NCI-H2107 treated with DMSO at 0.1 percent for 48 hours (cell line): Measurements from ENCODE around the gene ACAP1.
A peak's percentile ranks its signal among the peaks of the same experiment; 100 is the strongest.

ENCODE experiments used
- DNase-seq: peaks from one replicate; lab custom pipeline; 2025; ENCODE audit not compliant: unreplicated experiment; lab: John Stamatoyannopoulos, UW

ACAP1 gene, protein sequence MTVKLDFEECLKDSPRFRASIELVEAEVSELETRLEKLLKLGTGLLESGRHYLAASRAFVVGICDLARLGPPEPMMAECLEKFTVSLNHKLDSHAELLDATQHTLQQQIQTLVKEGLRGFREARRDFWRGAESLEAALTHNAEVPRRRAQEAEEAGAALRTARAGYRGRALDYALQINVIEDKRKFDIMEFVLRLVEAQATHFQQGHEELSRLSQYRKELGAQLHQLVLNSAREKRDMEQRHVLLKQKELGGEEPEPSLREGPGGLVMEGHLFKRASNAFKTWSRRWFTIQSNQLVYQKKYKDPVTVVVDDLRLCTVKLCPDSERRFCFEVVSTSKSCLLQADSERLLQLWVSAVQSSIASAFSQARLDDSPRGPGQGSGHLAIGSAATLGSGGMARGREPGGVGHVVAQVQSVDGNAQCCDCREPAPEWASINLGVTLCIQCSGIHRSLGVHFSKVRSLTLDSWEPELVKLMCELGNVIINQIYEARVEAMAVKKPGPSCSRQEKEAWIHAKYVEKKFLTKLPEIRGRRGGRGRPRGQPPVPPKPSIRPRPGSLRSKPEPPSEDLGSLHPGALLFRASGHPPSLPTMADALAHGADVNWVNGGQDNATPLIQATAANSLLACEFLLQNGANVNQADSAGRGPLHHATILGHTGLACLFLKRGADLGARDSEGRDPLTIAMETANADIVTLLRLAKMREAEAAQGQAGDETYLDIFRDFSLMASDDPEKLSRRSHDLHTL

DNA sequence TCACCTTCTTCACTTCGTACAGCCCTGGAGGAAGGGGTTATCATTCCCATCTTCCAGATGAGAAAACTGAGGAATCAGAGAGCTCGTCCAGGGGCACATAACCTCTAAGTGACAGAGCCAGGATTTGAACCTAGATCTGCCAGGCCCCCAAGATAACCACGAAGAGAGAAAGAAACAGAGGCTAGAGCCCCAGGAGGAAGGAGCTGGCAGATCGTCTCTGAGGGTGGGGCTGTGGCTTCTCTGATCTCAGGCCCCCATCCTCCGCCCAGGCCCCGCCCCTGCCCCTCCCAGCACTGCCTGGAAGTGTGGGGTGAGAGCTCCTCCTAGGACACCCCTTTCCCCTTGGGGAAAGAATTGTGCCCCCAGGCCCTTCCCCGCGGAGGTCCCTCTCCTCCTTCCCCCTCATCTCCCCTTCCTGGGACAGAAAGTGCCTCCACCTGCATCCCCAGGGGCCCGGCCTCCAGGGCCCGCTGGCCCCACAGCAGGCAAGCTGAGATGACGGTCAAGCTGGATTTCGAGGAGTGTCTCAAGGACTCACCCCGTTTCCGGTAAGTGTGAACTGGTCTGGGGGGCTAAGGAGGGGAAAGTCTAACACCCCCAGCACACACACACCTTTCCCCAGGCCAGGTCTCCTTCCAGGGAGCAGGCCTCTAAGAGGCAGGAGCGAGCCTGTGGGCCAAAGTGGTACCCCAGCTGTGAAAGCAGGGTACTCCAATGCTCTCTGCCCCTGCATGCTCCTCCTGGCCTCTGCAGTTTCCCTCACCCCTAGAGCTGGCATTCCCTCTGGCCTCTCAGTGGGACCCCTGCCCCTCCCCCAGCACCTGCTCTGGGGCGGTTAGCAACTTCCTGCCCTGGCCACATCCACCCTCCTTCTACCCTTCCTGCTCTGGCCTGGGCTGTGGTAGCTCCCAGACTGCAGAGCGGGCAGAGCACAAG lies at the start of gene ACAP1:
TSS of gene ACAP1 (plus strand) at position 290 of the 936 bp plus-strand sequence. CDS start at position 496, 206 bp downstream.
- DNase-seq, result no peak

DNA sequence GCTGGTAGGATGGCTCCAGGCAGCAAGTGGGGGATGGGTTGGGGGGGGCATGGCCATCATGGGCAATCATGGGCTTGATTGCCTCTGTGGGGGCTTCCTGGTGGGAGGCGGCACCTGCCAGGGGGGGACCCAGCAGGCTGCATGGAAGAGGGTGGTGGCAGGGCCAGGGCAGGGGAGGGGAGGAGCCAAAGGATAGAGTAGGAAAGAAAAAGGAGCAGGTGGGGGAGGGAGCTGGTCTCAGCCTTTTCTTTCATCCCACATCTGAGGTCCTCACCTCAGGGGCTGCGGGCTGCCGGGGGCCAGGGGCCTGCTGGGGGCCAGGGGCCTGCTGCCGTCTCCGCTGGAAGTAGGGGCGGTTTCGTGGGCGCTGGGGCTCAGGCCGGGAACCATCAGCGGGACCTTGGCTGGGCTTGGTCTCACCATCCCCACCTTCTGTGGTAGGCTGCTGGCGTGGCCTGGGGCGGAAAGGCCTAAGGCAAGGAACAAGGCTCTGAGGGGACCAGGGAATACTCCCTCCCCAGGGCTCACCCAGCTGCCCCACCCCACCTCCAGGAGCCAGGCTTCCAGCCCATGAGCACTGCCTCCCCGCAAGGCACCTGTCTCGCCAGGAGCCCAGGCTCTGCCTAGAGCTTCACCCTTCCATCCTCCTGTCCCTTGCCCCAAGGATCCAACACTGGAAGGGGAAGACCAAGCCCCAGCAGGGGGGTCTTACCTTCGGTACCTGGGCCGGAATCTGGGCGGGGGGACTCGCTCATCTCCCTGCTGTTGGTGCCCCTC lies 46.9 kb upstream of the ACAP1 start:
- no peak for DNase-seq

DNA sequence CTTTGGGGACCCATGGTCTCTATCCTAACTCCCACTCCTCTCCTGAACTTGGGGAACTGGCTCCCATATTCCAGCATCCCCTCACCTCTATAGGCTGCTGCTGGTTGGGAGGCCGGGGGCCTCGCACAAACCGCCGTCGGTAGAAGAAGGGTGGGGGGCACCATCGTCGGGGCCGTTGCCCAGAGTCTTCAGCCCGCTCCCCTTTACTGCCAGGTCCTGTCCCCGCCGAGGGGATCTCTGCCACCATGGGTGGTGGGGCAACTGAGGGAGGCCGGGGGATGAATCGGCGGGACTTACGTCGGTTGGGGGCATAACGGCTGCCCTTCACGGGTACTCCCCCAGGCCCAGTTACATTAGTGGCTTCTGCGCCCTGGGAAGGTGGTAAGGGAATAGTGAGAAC lies 46.2 kb upstream of the ACAP1 start:
- no peak for DNase-seq

DNA sequence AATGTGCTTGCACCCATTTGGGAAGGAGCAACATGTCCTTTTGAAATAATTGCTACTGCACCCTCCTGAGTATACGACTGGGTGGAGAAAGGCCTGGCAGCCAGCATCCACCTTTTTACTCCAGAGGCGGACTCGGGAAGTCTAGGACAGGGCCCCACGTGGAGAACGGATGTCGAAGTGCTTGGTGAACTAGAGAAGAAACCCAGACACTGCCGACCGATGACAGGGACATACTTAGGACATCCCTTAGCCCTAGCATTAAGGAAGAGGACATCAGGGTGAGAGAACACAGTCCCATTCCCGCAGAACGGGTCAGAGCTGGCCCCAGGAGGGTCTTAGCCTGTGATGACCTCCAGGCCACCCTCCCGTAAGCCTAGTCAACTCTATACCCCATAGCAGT lies 45.6 kb upstream of the ACAP1 start:
- no peak for DNase-seq

DNA sequence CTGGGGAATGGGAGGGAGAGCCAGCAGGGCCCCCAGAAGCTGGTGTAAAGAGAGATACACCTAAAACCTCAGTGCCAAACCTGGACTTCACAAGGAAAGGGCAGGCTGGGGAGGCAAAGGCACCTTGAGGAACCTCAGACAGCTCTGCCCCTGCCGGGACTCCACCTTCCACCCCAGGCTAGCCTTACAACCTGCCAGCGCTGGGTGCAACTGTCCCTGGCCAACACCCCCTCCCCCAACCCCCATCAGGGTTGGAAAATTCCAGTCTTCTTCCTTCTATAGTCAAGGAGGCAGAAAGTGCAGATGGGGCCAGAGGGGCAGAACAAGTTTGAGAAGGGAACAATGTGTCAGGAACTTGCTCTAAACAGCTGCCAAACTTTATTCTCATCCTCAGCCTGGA lies 44.1 kb upstream of the ACAP1 start:
- no peak for DNase-seq

DNA sequence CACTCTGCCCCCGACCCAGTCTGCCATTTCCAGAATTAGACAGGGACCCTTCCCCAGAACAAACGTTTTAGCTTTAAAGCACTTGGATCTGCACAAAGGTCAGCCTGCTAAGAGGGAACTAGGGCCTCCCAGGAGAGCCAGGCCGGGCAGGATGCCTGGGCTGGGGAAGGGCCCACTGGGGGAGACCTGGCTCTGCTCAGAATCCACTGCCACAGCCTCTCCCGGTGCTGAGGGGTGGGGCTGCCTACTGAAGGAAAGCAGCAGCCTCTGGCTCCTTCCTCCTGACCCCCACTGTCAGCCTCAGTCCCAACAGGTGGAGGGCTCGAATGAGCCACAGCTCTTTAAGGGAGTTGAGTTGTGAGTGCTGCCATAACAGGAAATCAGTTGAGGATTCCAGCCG lies 43.6 kb upstream of the ACAP1 start:
- no peak for DNase-seq

DNA sequence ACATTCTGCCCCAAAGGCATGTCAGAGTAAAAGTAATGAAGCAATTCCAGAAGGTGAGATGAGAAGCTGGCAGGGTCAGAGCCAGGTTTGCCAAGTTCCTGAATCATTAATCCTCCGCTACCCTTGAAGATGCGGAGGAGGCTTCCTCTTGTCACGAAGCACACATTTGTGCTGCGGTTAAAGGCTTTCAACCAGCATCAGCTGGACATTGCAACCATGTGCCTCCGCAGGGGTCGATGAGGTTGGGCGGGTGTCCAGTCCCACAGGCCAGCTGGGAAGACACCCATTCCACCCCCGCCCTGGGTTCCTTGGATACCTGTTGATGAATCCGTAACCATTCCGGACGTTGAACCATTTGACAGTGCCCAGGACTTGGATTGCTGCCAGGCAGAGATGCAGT lies 43.2 kb upstream of the ACAP1 start:
- DNase-seq, result no peak

DNA sequence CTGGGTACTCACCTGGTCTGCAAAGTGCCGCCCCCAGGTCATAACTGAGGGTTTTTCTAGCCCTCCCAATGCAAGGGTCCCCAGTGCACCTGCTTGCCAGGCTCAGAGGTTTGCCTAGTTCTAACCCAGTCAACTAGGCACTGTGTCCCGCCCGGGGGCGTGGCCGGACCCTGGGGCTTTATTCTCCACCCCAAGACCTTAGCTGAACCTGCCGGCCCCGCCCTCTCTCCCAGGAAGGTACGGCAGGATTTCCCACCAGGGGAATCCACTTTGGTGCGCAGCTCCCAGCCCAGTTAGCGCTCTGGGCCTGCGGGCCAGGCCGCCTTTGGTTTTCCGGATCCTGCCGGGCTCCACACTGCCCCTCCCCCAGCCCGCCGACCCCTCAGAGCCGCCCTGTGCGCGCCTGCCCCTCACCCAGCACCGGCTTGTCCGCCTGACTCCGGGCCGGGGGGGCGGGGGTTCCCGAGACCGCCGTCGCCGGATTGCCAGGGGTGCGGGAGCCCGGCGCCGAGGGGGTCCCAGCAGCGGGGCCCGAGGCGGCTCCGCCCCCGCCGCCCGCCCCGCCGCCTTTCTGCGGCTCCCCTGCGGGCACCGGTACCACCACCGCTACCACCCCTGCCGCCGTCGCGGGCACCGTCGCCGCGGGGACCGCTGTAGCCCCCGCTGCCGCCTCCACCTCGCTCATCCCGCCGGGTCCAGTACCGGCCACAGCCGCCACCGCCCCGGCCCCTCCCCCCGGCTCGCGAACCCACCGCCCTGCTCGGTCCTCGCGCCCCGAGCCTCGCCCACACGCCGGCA lies 42.3 kb upstream of the ACAP1 start:
- DNase-seq, result no peak

DNA sequence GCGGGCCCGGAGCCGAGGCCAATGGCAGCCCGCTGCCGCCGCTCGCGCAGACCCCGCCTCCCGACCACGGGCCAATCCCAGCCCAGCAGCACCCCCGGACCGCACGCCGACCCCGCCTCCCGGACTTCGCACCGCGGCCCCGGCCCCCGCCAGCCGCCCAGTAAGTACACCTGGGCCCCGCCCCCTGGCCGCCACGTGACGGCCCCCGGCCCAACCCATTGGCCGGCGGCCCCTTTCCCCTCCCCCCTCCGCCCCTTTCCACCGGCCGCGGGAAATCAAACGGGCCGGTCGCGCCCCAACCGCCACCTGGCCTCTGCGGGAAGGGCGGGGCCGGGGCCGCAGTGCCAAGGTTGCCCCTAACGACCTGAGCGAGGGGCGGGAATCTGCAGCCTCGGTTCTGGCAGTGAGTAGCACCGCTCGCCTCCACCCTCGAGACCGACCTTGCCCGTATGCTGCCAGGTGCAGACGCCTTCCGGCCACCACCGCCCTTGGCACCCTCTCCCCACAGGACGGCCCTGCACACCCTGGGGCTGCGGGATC lies 41.6 kb upstream of the ACAP1 start, which contains the start of gene YBX2:
TSS of gene YBX2 (minus strand) at position 26 of the 540 bp plus-strand sequence. CDS start 139 bp downstream, outside the sequence.
- DNase-seq, result no peak

DNA sequence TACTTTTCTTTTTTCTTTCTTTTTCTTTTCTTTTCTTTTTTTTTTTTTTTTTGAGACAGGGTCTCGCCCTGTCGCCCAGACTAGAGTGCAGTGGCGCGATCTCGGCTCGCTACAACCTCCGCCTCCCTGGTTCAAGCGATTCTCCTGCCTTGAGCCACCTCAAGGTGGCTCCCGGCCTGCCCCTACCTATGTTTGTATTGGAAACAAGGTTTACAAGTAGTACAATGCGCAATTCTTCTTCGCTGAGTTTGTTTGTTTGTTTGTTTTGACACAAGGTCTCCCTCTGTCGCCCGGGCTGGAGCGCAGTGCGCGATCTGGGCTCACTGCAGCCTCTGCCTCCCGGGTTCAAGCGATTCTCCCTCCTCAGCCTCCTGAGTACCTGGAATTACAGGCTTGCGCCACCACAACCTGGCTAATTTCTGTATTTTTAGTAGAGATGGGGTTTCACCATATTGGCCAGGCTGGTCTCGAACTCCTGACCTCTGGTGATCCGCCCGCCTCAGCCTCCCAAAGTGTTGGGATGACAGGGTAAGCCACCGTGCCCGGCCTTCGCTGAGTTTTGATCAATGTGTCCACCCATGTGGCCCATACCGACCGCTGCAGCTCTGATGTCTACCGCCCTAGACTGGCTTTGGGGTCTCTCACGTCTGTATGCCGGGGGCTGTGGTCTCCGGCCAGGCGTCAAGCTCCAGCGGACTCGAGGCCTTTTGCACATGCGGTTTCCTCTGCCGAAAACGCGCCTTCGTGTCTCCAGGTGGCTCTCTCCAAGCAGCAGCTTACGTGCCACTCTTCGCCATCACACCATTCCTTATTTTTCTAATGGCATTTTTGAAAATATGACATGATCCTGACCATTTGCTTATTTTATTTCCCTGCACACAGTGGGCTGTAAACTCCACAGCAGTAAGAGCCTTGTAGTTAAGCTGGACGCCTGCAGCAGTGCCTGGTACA lies 40.8 kb upstream of the ACAP1 start:
- DNase-seq, result no peak

DNA sequence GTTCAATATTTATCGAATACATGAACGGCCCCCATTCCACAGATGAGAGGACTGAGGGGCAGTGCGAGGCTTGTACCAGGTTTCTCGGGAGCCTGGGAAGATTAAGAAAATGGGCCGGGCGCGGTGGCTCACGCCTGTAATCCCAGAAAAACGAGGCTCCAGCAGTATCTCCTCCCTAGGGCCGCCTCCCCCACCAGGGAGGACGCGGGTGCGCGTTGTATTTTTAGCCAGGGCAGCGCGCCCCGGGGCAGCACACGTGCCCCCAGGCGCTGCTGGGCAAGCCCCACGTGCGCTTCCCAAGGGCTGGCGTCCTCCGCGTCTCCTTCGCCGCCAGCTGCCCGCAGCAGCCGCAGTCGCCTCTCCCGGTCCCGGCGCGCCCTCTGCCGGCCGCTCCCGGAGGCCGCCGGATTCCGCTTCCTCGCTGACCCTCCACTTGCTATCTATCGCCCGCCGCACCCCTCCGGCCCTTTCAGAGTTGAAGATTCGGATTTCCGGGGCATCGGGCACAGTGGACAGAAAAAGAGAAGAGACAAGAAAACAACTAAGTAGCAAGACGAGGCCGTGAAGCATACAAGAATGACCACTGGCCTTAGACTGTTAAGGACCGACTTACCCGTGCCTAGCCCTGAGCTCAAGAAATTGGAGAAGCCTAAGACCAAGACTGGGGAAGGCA lies 40.0 kb upstream of the ACAP1 start:
- no peak for DNase-seq

DNA sequence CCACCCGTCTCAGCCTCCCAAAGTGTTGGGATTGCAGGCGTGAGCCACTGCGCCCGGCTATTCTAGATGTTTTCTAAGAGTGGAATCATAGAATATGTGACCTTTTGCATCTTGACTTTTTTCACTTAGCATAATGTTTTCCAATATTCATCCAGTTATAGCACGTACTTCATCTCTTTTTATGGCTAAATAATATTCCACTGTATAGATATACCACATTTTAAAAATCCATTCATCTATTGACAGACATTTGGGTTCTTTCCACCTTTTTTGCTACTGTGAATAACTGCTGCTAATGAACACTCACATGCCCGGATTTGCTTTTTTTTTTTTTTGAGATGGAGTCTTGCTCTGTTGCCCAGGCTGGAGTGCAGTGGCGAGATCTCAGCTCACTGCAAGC lies 32.1 kb upstream of the ACAP1 start:
- no peak for DNase-seq

DNA sequence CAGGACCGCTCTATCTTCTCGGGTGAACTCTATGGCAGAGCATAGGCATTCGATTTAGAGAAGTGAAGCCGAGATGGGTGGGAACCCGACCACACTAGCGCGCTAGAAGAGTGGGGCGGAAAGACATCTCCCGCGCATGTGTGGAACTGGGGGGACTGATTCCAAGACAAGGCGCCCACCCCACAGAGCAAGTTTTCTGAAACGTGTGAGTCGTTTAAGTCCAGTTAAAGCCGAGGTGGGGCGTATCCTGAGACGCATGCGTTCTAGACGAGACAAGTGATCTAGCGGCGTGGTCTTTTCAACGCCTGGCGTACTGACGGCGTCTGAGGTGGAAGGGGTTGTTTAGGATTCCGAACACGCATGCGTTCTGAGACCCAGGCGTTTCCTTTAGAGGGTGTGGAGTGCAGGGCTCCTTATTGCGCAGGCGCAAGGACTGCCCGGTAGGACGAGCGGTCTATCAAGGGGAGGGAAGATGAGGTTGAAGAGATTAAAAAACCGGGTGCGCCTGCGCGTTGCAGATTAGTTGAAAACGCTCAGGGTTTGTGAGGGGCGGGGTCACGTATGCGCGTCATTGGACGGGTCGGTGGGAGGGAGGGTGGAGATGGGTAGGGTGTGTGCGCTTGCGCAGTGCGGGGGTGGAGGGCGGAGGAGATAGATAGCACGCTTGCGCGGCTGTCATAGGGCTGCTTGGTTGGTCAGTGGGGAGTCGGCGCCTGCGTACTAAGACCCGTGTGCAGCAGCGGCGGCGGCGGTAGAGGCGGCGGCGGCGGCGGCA lies 29.2 kb upstream of the ACAP1 start, which contains the start of gene EIF5A:
TSS of gene EIF5A (plus strand) at position 718 of the 775 bp plus-strand sequence. CDS start 2,008 bp downstream, outside the sequence.
- peak; percentile 91 for DNase-seq

DNA sequence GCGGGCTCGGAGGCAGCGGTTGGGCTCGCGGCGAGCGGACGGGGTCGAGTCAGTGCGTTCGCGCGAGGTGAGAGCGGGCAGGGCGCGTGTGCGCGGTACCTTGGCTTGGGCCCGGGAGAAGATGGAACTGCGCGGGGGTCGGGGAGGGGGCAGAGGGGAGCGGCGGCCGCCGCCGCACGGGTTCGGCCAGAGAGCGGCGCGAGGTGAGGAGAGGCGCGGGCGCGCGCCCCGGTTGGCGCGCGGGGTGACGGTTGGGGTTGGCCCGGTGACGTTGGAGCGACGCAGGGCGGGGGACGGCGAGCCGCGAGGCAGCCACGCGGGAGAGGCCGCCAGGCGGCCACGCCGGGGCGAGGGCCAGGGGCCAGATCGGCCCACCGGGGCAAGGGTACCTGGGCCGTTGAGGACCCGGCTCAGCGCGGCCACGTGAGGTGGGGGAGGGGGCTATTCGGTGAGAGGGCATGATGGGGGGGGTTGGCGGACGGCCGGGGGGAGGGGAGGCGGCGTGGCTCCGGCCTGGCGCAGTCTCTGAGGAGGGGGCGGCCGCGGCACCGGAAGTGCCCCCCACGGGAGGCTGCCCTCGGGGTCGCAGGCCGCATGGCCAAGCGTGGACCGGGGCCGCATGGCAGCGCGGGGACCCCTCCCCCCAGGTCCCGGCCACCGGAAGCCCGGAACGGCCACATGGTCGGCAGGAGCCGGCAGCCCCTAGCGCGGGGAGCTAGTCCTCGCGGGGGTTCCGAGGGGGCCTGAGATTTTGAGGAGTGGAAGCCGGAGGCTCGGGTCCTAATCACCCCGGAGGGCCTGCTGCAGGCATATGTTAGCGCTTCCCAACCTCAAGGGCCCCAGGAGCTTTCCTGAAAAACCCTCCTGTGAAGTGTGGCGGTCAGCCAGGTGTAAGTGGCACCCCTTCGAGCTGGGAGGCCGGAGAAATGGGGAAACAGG lies 28.4 kb upstream of the ACAP1 start:
- no peak for DNase-seq

DNA sequence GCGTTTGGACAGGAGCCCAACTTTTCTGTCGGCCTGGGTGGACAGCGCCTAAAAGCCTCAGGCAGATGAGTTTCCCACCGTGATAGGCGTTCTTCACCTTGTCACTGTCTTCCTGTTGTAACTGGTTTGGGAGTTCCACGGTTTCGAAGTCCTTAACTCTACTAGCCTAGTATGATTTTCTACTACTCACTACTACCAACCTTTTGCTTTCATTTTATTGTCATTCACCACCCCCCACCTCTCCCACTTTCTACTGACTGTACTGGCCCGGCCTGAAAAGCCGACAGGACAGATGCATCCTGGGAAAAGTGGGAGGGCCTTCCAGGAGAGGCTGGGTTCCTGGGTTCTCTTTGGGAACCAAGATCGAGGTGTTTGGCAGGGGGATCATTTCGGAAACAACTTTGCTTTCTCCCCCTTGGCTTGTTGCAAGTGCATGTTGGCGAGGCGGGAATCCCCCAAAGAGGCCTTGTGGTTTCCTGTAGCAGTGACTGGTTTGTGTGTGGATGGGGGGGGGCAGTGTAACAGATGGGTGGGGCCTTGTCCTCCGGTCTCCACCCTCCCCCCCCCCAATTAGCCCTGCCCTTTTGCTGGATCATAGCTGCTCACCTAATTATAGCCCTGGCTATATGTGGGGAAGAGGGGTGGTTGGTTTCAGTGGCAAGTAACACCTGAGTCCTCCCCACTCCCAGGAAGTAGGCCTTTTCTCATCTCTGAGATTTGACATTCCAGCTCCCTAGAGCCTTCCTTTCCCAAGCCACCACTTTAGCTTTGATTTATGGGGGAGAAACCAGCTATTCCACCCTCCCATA lies 27.5 kb upstream of the ACAP1 start:
- peak; percentile 31 for DNase-seq
